ENCODE measurements around the gene TTLL6.

Gene TTLL6

DNA sequence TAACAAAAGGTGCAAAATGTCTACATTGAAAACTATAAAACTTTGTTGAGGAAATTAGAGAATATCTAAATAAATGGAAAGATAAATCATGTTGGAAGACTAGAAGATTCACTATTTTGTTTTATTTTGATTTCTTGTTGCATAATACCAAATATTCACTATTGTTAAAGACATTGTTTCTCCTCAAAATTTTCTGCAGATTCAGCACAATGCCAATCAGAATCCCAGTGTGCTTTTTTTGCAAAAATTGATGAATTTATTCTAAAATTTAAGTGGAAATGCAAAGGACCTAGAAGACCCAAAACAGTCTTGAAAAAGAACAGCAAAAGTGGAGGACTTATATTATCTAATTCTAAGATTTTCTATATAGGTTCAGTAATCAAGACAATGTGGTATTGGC, 40.4 kb downstream of the TTLL6 start:
- H3K27me3 Mint-ChIP-seq (ENCODE audit: low read depth) = peaks cover 16% of the 10 kb centered on the region
- H3K9me3 Mint-ChIP-seq = no peaks in the 10 kb centered on the region
- no peak overlapping the region for H3K4me3 Mint-ChIP-seq
- H3K36me3 Mint-ChIP-seq (ENCODE audit: low read depth) = no peaks in the 10 kb centered on the region
- TF ChIP-seq, protein P1, sequence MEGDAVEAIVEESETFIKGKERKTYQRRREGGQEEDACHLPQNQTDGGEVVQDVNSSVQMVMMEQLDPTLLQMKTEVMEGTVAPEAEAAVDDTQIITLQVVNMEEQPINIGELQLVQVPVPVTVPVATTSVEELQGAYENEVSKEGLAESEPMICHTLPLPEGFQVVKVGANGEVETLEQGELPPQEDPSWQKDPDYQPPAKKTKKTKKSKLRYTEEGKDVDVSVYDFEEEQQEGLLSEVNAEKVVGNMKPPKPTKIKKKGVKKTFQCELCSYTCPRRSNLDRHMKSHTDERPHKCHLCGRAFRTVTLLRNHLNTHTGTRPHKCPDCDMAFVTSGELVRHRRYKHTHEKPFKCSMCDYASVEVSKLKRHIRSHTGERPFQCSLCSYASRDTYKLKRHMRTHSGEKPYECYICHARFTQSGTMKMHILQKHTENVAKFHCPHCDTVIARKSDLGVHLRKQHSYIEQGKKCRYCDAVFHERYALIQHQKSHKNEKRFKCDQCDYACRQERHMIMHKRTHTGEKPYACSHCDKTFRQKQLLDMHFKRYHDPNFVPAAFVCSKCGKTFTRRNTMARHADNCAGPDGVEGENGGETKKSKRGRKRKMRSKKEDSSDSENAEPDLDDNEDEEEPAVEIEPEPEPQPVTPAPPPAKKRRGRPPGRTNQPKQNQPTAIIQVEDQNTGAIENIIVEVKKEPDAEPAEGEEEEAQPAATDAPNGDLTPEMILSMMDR (IDR thresholded peaks at IDR 0.05; ENCODE audit: unreplicated experiment in 3 of 3) = no peak
- no peaks in the 10 kb centered on the region for H3K4me1 Mint-ChIP-seq
- H3K27ac Mint-ChIP-seq = no peak overlapping the region

DNA sequence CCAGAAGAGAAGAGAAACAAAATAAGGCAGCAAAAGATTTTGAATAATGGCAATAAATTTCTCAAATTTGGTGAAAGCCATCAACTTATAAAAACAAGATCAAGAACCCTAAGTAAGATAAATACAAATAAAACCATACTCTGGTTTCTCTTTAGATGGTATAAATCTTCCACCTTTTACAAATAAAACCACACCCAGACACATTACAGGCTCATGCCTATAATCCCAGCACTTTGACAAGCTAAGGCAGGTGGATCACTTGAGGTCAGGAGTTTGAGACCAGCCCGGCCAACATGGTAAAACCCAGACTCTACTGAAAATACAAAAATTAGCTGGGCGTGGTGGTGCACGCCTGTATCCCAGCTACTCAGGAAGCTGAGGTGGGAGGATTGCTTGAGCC, 43.8 kb downstream of the TTLL6 start:
- Mint-ChIP-seq H3K27me3 (ENCODE audit: low read depth) (peaks cover 22% of the 10 kb centered on the region), H3K4me1 (no peaks in the 10 kb centered on the region), H3K9me3 (no peaks in the 10 kb centered on the region), H3K4me3 (no peak overlapping the region), H3K27ac (no peak overlapping the region), H3K36me3 (ENCODE audit: low read depth) (no peaks in the 10 kb centered on the region)
- TF ChIP-seq, protein P1 (IDR thresholded peaks at IDR 0.05; ENCODE audit: unreplicated experiment in 3 of 3) = no peak

DNA sequence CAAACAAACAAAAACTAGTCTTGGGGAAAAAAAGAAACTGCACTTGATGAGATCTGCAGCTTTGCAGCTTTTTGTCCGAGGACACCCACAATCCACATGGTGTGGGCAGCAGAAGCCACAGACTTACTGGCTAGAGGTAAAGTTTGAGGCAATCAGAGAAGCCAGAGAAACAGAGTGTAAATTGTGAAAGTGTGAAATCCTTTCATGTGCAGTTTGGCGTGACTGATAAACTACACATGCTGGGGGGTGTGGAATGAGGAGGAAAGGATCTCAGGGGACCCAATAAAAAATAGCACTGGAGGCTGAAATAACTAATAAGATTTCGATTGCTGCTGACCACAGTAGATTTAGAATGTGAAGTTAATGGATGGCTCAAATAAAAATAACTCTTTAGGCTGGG, 46.1 kb downstream of the TTLL6 start:
- TF ChIP-seq, protein P1 (IDR thresholded peaks at IDR 0.05; ENCODE audit: unreplicated experiment in 3 of 3) = no peak

DNA sequence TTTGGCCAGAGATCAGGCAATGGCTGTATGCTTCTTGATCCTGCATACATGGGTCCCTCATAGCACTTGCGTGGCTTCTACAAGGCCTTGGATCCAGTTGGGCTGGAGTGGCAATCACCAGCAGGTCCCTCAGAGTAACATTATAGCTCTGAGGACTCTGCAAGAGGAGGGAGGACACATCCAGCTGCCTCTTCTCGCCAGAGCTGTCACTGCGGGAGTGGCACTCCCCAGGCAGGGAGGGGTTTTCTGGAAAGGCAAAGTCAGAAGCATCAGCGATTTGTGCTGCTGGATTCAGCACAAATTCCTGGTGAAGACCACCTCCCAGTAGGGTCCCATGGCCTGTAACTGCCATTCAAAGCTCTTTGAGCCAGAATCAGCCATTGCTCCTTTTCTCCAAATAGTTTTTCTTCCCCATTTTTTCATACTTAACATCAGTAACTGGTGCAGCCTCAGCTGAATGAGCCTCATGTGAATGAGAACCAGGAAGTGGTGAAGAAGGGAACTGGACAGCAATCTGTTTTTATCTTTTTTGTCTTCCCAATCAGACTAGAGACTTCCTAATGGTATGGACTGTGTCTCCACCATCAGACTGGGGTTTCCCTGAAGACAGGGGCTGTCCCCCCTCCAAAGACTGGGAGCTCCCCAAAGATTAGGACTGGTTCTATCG, 47.9 kb downstream of the TTLL6 start:
- no peak overlapping the region for H3K4me3 Mint-ChIP-seq
- H3K27ac Mint-ChIP-seq = peak overlapping the region in 1 of 3 experiments; percentile 49
- TF ChIP-seq, protein P1 (IDR thresholded peaks at IDR 0.05; ENCODE audit: unreplicated experiment in 3 of 3) = no peak
- H3K9me3 Mint-ChIP-seq = no peaks in the 10 kb centered on the region
- H3K36me3 Mint-ChIP-seq (ENCODE audit: low read depth) = no peaks in the 10 kb centered on the region
- H3K27me3 Mint-ChIP-seq (ENCODE audit: low read depth) = peaks cover 40% of the 10 kb centered on the region
- no peaks in the 10 kb centered on the region for H3K4me1 Mint-ChIP-seq

More for the DNA sequence above, 46.1 kb downstream of the TTLL6 start:
- Mint-ChIP-seq H3K36me3 (ENCODE audit: low read depth) (no peaks in the 10 kb centered on the region), H3K27me3 (ENCODE audit: low read depth) (peaks cover 28% of the 10 kb centered on the region), H3K27ac (no peak overlapping the region), H3K4me1 (no peaks in the 10 kb centered on the region), H3K4me3 (no peak overlapping the region), H3K9me3 (no peaks in the 10 kb centered on the region)

DNA sequence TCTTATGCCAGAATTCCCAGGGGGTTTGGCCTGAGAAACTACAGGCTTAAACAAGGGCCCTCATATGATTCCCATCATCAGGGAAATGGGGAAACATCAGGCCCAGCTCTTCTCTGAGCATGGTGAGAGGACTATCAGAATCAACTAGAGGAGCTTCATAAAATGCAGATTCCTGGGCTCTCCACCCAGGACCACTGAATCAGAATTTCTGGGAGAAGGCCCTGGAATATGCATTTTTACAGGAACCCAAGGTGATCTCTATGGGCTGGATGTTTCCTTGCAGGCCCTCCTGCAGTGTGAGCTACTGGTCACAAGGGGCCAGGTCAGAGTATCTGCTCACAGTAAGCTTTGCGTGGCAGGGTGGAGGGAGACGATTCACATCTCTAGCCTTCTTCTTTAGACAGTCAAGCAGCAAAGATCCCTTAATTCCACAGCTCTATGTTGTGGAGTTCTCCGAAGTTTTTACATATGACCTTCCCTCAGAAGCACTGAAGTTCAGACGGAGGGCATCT, 49.7 kb downstream of the TTLL6 start:
- Mint-ChIP-seq H3K27ac (no peak overlapping the region), H3K4me3 (no peak overlapping the region), H3K9me3 (no peaks in the 10 kb centered on the region), H3K36me3 (ENCODE audit: low read depth) (no peaks in the 10 kb centered on the region), H3K27me3 (ENCODE audit: low read depth) (peaks cover 58% of the 10 kb centered on the region), H3K4me1 (no peaks in the 10 kb centered on the region)
- TF ChIP-seq, protein P1 (IDR thresholded peaks at IDR 0.05; ENCODE audit: unreplicated experiment in 3 of 3) = no peak

DNA sequence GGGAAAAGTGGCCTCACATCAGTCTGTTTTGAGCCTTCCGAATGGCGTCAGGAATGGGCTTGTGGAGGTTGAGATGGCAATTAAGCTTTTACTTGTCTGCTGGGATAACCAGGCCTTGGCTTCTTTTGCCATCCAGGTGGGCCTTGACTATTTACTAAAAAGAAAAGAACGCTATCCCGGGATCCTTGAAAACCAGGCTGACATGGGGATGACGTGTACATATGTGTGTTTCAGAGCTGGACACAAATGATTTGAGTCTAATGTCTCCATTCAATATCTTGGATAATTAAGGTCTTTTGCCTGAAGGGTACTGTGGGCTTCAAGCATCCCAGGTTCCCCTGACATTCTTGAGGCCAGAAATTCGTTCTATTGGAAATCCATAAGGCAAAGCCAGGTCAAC, 55.9 kb downstream of the TTLL6 start:
- no peak overlapping the region for H3K27ac Mint-ChIP-seq
- TF ChIP-seq, protein P1 (IDR thresholded peaks at IDR 0.05; ENCODE audit: unreplicated experiment in 3 of 3) = no peak
- H3K27me3 Mint-ChIP-seq (ENCODE audit: low read depth) = peaks cover 95% of the 10 kb centered on the region
- peaks cover 11% of the 10 kb centered on the region for H3K4me1 Mint-ChIP-seq
- no peak overlapping the region for H3K4me3 Mint-ChIP-seq
- peaks cover 2% of the 10 kb centered on the region for H3K9me3 Mint-ChIP-seq
- no peaks in the 10 kb centered on the region for H3K36me3 Mint-ChIP-seq (ENCODE audit: low read depth)

Data from nephron (organoid).